NCI-H128 (cell line): ENCODE results near the gene IL20RA.
"Not testable (repeated sequence)": the region's sequence is repeated elsewhere in the genome, so short reads cannot be mapped to it uniquely, and the experiment has no call there.

Experiments
- DNase-seq: peaks from one replicate; lab custom pipeline; 2025; ENCODE audit not compliant: unreplicated experiment; lab: John Stamatoyannopoulos, UW

Gene IL20RA

GRCh38 chr6:136973781-136974180, 71.0 kb downstream of the IL20RA start:
- not testable (repeated sequence) for DNase-seq

GRCh38 chr6:136971609-136972008, 73.2 kb downstream of the IL20RA start:
- DNase-seq: no peak

- DNase-seq: no peak
These were observed 74.8 kb downstream of the IL20RA start for GRCh38 chr6:136969930-136970329.

GRCh38 chr6:136969433-136969832, 75.3 kb downstream of the IL20RA start:
- DNase-seq: no peak

GRCh38 chr6:136968837-136969236, 75.9 kb downstream of the IL20RA start:
- no peak for DNase-seq

- DNase-seq: no peak
These were observed 76.7 kb downstream of the IL20RA start for GRCh38 chr6:136967876-136968752.

- DNase-seq: no peak
These were observed 80.4 kb downstream of the IL20RA start for GRCh38 chr6:136964398-136964797.

GRCh38 chr6:136963259-136963658, 81.5 kb downstream of the IL20RA start:
- no peak for DNase-seq

- peak; percentile 50 for DNase-seq
These were observed 82.1 kb downstream of the IL20RA start for GRCh38 chr6:136962661-136963060.

GRCh38 chr6:136961848-136962247, 82.9 kb downstream of the IL20RA start:
- DNase-seq: no peak

GRCh38 chr6:136960781-136961180, 84.0 kb downstream of the IL20RA start:
- no peak for DNase-seq

GRCh38 chr6:136959935-136960334, 84.8 kb downstream of the IL20RA start:
- not testable (repeated sequence) for DNase-seq

GRCh38 chr6:136959471-136959891, 85.3 kb downstream of the IL20RA start:
- peak; percentile 32 for DNase-seq

- no peak for DNase-seq
These were observed 86.6 kb downstream of the IL20RA start for GRCh38 chr6:136958168-136958567.

GRCh38 chr6:136956590-136957544, 87.9 kb downstream of the IL20RA start:
- DNase-seq: no peak

- no peak for DNase-seq
These were observed 89.6 kb downstream of the IL20RA start for GRCh38 chr6:136955123-136955522.

- no peak for DNase-seq
These were observed 92.0 kb downstream of the IL20RA start for GRCh38 chr6:136952714-136953260.

GRCh38 chr6:136950436-136951126, 94.2 kb downstream of the IL20RA start:
- DNase-seq: no peak
